Smooth muscle cell of the brain vasculature (primary cell): ENCODE results near the gene LRPPRC.
"Not testable (repeated sequence)": the region's sequence is repeated elsewhere in the genome, so short reads cannot be mapped to it uniquely, and the experiment has no call there.

Experiments
- DNase-seq: peaks from one replicate; pipeline ENCODE4 v3.0.0-alpha.2; 2012; ENCODE audit warnings: low read depth, low spot score

LRPPRC gene

DNA sequence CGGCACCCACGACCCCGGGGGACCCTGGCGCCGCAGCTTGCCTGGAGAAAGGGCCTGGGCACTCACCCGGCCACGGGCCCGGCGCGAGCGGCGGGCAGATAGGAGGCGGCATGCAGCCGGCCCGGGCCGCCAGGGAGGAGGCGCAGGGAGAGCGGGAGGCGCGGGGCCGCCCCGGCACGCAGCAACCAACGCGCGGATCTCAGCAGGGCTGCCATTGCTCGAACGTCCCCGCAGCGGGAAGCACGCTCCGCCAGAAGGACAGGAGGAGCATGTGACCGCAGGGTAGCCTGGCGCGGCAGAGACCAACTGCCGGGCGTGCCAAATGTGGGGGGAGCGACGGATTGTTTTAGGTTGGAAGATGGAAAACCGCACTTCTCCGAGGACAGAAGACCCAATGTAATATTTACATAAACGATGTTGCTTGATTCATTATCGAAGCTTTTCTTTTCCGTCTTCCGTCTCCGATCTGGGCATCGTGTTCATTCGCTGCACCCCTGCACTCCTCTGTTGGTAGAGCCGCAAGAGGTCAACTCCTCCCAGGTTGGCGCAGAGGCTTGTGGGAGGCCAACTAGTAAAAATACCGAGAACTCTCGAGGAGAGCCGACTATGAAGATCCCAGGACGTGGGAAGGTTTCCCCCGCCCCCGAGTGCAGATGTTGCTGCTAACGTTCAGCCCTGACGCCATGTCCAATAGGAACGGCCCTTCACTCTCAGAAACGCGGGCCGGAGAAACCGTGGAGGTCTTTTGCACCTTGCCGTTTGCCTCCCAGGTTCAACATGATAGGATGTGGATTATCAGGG is at the start of gene LRPPRC:
TSS of gene LRPPRC (minus strand) at position 257 of the 801 bp plus-strand sequence. CDS start at position 215, 42 bp downstream.
- peak; percentile 94 for DNase-seq

DNA sequence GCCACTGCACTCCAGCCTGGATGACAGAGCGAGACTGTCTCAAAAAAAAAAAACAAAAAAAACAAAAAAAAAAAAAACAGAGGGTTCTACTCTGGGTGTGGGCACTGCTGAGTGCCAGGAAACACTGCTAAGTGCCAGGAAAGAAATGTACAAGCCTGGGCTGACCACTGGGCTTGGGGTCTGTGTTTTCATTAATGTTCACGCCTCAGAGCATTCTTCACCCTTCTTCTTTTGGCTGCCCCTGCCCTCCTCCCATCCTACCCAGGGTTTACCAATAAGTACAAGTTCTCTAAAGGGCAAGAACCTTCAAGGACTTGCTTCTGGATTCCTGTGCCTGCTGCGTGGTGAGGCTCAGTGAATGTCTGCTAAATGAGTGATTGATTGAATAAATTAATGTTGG is 49.3 kb upstream of the LRPPRC start:
- DNase-seq = no peak

- peak; percentile 1 for DNase-seq
Observed at GRCh38 chr2:44044281-44044720, 48.5 kb upstream of the LRPPRC start.

GRCh38 chr2:44040365-44040764 is 44.6 kb upstream of the LRPPRC start:
- DNase-seq = no peak

DNA sequence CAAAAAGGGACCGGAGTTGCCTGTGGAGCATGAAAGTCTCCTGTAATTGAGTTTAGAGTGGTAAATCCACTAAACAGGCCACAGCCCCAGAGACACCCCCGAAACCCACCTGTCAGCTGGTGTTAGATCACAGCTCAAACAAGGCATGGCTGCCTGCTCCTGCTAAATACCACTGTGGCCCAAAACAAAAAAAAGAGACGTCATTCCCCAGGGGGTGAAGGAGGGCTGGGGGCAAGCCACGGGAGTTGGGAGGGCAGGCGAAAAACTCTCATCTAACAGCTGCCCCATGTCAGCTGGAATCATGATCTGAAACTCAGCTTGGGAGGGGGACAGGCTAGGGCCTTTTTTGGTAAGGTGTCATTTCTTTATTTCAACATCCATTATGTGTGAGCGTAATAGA is 42.5 kb upstream of the LRPPRC start:
- no peak for DNase-seq

- DNase-seq = no peak
Observed at GRCh38 chr2:44037221-44037620, 41.4 kb upstream of the LRPPRC start.

DNA sequence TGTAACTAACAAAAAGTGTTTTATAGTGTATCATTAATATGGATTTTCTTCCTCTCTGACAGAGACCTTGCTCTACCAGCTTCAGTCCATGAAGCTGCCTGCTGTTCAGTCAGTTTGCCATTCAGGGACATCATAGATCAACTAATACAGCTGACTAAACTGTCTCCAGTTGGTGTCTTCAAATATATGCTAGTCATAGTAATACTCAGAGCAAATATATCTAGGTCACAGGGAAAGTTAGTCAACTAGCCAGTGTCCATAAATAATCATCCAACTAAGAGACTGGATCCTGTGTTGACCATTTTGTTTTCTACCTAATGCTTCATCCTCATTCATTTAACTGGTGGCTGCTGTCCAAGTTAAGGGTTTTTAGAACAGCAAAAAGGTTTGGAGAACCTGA is 38.2 kb upstream of the LRPPRC start:
- no peak for DNase-seq

- not testable (repeated sequence) for DNase-seq
Observed at GRCh38 chr2:44027076-44027475, 31.3 kb upstream of the LRPPRC start.

DNA sequence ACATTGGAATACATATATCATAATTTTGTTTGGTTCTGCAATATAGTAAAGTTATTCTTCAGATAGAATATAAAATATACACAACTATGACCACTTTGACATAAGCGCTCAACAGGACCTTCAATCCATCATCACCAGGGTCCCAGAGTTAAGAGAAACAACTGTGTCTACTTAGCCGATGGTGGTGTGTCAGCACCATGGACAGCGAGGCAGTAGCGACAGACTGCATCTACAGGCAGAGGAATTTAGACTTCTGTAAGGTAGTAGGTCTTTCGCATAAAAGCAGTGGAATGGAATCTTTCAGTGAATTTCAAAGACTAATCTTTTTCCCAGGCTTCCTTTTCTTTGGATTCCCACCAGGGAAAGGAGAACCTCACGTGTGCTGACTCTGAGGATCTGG is 20.5 kb upstream of the LRPPRC start:
- peak; percentile 20 for DNase-seq

DNA sequence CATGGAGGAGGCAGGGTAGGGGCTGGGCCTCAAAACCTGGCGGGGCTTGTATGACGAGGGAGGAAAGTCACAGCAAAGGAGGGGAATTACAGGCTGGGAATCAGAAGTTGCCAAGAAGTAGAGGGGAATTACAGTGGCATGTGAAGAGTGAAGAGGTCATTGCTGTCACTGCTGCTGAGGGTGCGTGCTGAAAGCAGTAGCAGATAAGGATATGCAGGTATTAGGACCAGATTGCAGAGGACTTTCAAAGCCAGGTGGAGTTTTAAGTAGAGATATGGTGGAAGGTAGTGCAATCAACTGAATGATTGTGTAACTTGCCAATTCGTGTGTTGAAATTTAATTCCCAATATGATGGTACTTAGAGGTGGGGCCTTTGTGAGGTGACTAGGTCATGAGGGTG is 19.4 kb upstream of the LRPPRC start:
- no peak for DNase-seq

DNA sequence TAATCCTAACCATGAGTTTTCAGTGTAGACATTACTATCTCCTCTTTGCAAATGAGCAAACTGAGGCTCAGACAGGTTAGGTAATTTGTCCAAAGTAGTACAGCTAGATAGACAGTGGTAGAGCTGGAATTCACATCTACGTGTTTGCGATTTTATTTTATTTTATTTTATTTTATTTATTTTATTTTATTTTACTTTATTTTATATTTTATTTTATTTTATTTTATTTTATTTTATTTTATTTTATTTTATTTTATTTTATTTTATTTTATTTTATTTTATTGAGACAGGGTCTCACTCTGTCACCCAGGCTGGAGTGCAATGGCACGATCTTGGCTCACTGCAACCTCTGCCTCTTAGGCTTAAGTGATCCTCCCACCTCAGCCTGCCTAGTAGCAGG is 17.4 kb upstream of the LRPPRC start:
- not testable (repeated sequence) for DNase-seq

DNA sequence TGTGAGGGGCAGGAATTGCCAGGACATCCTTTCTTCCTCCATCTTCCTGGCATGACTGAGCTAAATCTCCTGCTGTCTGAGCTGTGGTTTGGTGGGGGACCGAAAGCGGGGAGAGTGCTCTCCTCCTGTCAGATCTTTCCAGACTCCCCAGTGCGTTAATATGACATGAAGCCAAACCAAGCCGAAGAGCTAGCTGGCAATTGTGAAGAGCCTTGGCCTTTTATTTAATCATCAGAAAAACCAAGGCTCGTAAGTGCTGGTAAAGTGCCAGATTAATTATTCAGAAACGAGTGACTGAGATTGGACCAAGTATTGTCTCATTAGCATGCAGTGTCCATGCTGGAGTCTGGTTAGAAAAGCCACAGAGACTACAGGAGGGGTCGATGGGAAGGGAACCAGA is 14.5 kb upstream of the LRPPRC start:
- DNase-seq = no peak

- DNase-seq = no peak
Observed at GRCh38 chr2:44009136-44009735, 13.4 kb upstream of the LRPPRC start.

- DNase-seq = no peak
Observed at GRCh38 chr2:44005846-44006245, 10.1 kb upstream of the LRPPRC start.

DNA sequence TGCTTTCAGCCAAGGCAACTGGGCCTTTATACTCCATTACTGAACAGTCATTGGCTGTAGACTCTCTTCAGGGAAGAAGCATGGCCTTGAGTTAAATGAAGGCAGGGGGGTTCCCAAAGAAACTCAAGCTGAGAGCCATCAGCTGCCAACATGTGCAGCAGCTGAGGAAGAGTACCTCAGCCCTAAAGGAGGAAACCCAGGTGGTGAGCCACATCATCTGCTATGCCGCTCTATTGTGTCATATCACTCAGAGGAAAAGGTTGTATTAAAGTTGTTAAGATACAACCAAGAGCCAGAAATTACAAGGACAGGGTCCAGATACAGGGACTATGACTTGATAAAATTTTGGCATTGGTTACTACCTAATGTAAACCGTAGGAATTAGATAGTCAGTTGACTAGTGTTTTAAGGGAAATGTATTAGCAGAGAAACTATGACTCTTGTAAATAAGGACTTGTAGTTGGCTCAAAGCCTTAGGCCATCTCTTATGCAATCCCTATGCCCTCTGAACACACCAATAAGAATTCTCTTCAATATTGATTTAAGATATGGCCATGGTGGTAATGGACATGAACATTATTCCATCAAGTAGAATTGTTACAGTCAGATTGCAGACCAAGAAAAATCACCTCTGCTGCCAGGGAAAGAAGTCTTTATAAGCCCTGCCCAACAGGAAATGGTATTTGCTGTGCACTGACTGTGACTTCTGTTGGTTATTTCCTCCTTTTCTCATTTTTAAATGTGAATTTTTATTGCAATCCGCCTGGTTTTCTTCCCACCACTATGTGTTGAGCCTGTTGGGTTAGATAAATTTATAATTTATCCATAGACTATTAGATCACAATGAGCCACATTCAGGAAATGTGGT is 9.2 kb upstream of the LRPPRC start:
- no peak for DNase-seq

DNA sequence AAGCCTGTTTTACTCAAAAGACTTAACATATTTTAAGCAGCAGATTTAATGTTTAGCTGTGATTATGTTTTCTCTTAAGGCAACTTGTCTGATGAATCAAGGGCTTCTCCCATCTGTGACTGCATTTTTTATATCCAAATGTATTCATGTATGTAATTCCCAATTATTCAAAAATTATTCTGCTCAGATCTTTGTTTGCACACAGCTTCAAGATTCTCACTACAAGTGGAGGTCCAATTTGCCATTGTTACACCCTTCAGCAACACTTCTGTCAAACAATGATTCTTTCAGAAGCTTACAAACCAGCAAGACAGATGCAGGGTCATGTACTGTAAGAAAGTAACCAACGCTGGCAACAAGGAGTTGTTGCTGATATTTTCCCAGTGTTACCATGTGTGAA is 5.9 kb upstream of the LRPPRC start:
- no peak for DNase-seq

GRCh38 chr2:43998263-43998662 is 2.5 kb upstream of the LRPPRC start:
- DNase-seq = no peak

- no peak for DNase-seq
Observed at GRCh38 chr2:43993437-43993836, 2.4 kb downstream of the LRPPRC start.

- no peak for DNase-seq
Observed at GRCh38 chr2:43989545-43989944, 6.2 kb downstream of the LRPPRC start.

- no peak for DNase-seq
Observed at GRCh38 chr2:43986600-43986999, 9.2 kb downstream of the LRPPRC start.

DNA sequence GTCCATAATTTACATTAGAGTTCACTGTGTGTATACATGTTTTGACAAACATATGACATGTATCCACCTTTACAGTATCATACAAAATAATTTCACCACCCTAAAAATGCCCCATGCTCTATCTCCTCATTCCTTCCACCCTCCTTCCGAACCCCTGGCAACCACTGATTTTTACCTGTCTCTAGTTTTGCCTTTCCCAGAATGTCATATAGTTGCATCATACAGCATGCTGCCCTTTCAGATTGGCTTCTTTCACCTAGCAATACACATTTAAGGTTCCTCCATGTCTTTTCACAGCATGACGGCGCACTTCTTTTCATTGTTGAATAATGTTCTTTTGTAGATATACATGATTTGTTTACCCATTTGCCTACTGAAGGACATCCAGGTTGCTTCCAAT is 10.4 kb downstream of the LRPPRC start:
- DNase-seq = no peak

GRCh38 chr2:43984533-43984932 is 11.3 kb downstream of the LRPPRC start:
- DNase-seq = no peak
